Loucy (cell line): Measurements from ENCODE around the gene GJA4.

Experiments
- CTCF ChIP-seq: fragments of 200-600 bp; sonication (generic); conservative IDR thresholded peaks from 2 replicates; pipeline ENCODE4 v1.5.1; 2014; ENCODE audit warnings: mild to moderate bottlenecking, antibody characterized with exemption, low read length
- EZH2phosphoT487 ChIP-seq: fragments of 200-600 bp; IDR thresholded peaks from 2 replicates; pipeline ENCODE4 v1.6.1; 2018; ENCODE audit warnings: antibody characterized with exemption, mild to moderate bottlenecking, moderate library complexity, borderline replicate concordance

- TF ChIP-seq CTCF: no peak
- no peak for TF ChIP-seq EZH2phosphoT487
Measured at GRCh38 chr1:34800214-34800613, 7.4 kb downstream of the GJA4 start.
